Panc1 (cell line): ENCODE results near the gene AOC1. TPM values are rescaled to one million over a fixed set of nuclear protein-coding genes. Genes with fewer than 3 reads are reported as not detected.
A peak's percentile ranks its signal among the peaks of the same experiment; 100 is the strongest.

Source experiments
- ATAC-seq: fragments of 200-7000 bp; cut with Tn5 transposase; 2 replicates; pipeline ENCODE4 v1.9.1; 2020; ENCODE audit warnings: mild to moderate bottlenecking, moderate library complexity
- BruUV-seq: library from RNA; stranded (reverse); fragments of 400-500 nt; replicated peaks from 2 replicates; lab custom pipeline; 2021; lab: Mats Ljungman, UMichigan
- CTCF ChIA-PET: fragments of 300-600 bp; sonication (Branson Sonifier 250); formaldehyde crosslinking; loops from one replicate; lab custom pipeline; 2022; ENCODE audit warnings: antibody characterized with exemption; lab: Charles Lee
- POLR2A ChIA-PET: fragments of 300-600 bp; sonication (Branson Sonifier 250); formaldehyde crosslinking; loops from one replicate; lab custom pipeline; 2022; ENCODE audit warnings: antibody characterized with exemption; lab: Charles Lee
- DNase-seq: peaks from one replicate; pipeline ENCODE4 v3.0.0-alpha.2; 2010; ENCODE audit warnings: low read depth, low spot score
- H3K27ac ChIP-seq: 2 replicates; pipeline ENCODE4 v1.5.1; 2011; ENCODE audit warnings: mild to moderate bottlenecking, low read length, inconsistent platforms
- H3K27me3 ChIP-seq: fragments of 200-500 bp; sonication (Bioruptor generic); 2 replicates; pipeline ENCODE4 v1.6.0; 2014; ENCODE audit warnings: low read length, inconsistent platforms; ENCODE audit not compliant: control insufficient read depth, insufficient read depth
- H3K36me3 ChIP-seq: fragments of 200-500 bp; sonication (Bioruptor generic); 2 replicates; pipeline ENCODE4 v1.5.1; 2014; ENCODE audit warnings: inconsistent platforms, mild to moderate bottlenecking, low read length, moderate library complexity; ENCODE audit not compliant: control insufficient read depth, insufficient read depth
- H3K4me1 ChIP-seq: 2 replicates; pipeline ENCODE4 v1.5.1; 2011; ENCODE audit warnings: inconsistent platforms, mild to moderate bottlenecking, low read length, moderate library complexity; ENCODE audit not compliant: control insufficient read depth, insufficient read depth
- H3K4me3 ChIP-seq, 2 experiments: 2 replicates each; pipeline ENCODE4 v1.5.1; 2011 to 2012; ENCODE audit warnings: low read depth in 2 of 2, low read length in 2 of 2, mild to moderate bottlenecking in 2 of 2, inconsistent platforms in 1 of 2, moderate library complexity in 1 of 2
- H3K9me3 ChIP-seq: fragments of 200-500 bp; sonication (Bioruptor generic); 2 replicates; pipeline ENCODE4 v1.5.1; 2014; ENCODE audit warnings: low read depth, mild to moderate bottlenecking, inconsistent platforms, low read length, moderate library complexity; ENCODE audit not compliant: control insufficient read depth, insufficient read depth
- SIN3A ChIP-seq: IDR thresholded peaks from 2 replicates; pipeline ENCODE4 v1.6.1; 2012; ENCODE audit warnings: low read depth, mild to moderate bottlenecking, low read length, moderate library complexity, borderline replicate concordance; ENCODE audit not compliant: insufficient read depth
- TCF7L2 ChIP-seq: IDR thresholded peaks from 2 replicates; pipeline ENCODE4 v1.6.1; 2011; ENCODE audit warnings: mild to moderate bottlenecking, low read depth, low read length, inconsistent platforms
- in situ Hi-C: cut with HindIII; loops from 2 replicates; pipeline ENCODE4 v1.10.0; 2016; ENCODE audit warnings: low sequenced_read_pairs, low pct_unique_long_range_greater_than_20kb
- intact Hi-C: fragments of 100-400 bp; cut with micrococcal nuclease; formaldehyde crosslinking; loops from one replicate; pipeline ENCODE4 v1.10.0; 2022; ENCODE audit not compliant: unreplicated experiment
- total RNA-seq: library from RNA; stranded (reverse); gene quantifications from one replicate; pipeline ENCODE4 v1.2.1, GENCODE V29; 2021; ENCODE audit not compliant: unreplicated experiment

The AOC1 gene
- total RNA-seq, 1 experiment from 2014 or later, result 0.15 TPM

DNA sequence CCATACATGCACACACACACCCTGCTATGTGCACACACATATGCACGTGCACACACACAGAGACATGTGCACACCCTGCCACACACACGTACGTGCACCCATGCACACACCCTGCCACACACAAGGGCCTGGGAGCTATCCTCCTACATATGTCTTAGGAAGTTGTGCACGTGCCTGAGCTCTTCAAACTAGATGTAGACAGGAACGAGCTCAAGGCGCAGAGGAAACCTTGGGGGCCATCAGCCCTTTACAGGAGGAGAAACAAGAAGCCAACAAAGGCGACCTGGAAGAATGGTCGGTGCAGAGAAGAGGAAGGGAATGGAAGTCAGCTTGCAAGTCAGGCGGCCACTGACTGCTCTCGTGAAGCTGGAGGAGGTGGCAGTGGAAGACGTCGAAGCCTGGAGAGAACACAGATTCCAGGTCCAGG is 58.7 kb downstream of the AOC1 start:
- ATAC-seq (peak; percentile 60), DNase-seq (no peak)
- ChIA-PET POLR2A (interaction anchor here (0.6 kb wide), 1 partner anchor 410 kb away, joined by 4 read pairs; no protein-coding TSS in a partner anchor), CTCF (interaction anchor here (0.7 kb wide), 1 partner anchor 113 kb away, joined by 3 read pairs; no protein-coding TSS in a partner anchor)
- BruUV-seq, result no TSS peak
- intact Hi-C loops (no loop called here), in situ Hi-C loops (no loop called here)
- TF ChIP-seq TCF7L2, result no peak
- TF ChIP-seq SIN3A, result no peak
- no peaks in the 10 kb centered on the region for H3K36me3 ChIP-seq
- H3K27me3 ChIP-seq, result peaks cover 7% of the 10 kb centered on the region; the same call in 1 of the 2 replicates
- H3K9me3 ChIP-seq, result no peaks in the 10 kb centered on the region
- no peak overlapping the region for H3K4me3 ChIP-seq
- no peaks in the 10 kb centered on the region for H3K4me1 ChIP-seq
- H3K27ac ChIP-seq, result no peak overlapping the region

Other genes with a start within 250 kb of the AOC1 start
- 0.23 TPM for gene GIMAP6, start 220.1 kb upstream of the AOC1 start, total RNA-seq
- gene GIMAP2, start 166.8 kb upstream of the AOC1 start, total RNA-seq, result 1.5 TPM
- gene GIMAP1, start 135.9 kb upstream of the AOC1 start, total RNA-seq, result 0.05 TPM
- 0.51 TPM for gene GIMAP5, start 115.1 kb upstream of the AOC1 start, total RNA-seq
- gene TMEM176B, start 52.2 kb upstream of the AOC1 start, total RNA-seq, result 0.31 TPM
- gene TMEM176A, start 51.7 kb upstream of the AOC1 start, total RNA-seq, result 0.39 TPM
- 1.8 TPM for gene KCNH2, start 125.8 kb downstream of the AOC1 start, total RNA-seq
- gene NOS3, start 138.5 kb downstream of the AOC1 start, total RNA-seq, result 3.1 TPM
- 0.98 TPM for gene ATG9B, start 172.0 kb downstream of the AOC1 start, total RNA-seq
- gene ABCB8, start 175.9 kb downstream of the AOC1 start, total RNA-seq, result 49.8 TPM
- gene ASIC3, start 196.0 kb downstream of the AOC1 start, total RNA-seq, result 1.3 TPM
- 25.6 TPM for gene CDK5, start 205.4 kb downstream of the AOC1 start, total RNA-seq
- 580 TPM for gene SLC4A2, start 207.1 kb downstream of the AOC1 start, total RNA-seq
- gene FASTK, start 228.3 kb downstream of the AOC1 start, total RNA-seq, result 95.0 TPM
- gene TMUB1, start 231.0 kb downstream of the AOC1 start, total RNA-seq, result 112 TPM
- 103 TPM for gene AGAP3, start 234.0 kb downstream of the AOC1 start, total RNA-seq